H9 (cell line): ENCODE results near the gene NAB2. TPM values are rescaled to one million over a fixed set of nuclear protein-coding genes. Genes with fewer than 3 reads are reported as not detected.
A peak's percentile ranks its signal among the peaks of the same experiment; 100 is the strongest.

Experiments
- DNase-seq: peaks from one replicate; pipeline ENCODE4 v3.0.0-alpha.2; 2017
- H2AFZ ChIP-seq: one replicate; pipeline ENCODE4 v1.6.1; 2013; ENCODE audit warnings: mild to moderate bottlenecking, low read length, control low read depth, moderate library complexity
- H2AK5ac ChIP-seq: 2 replicates; pipeline ENCODE4 v1.6.1; 2013; ENCODE audit warnings: low read length, control low read depth, mixed read lengths; ENCODE audit not compliant: insufficient read length
- H2BK120ac ChIP-seq: one replicate; pipeline ENCODE4 v1.6.1; 2013; ENCODE audit warnings: low read depth, mild to moderate bottlenecking, low read length, control low read depth, inconsistent platforms; ENCODE audit not compliant: poor library complexity, severe bottlenecking
- H2BK12ac ChIP-seq: 2 replicates; pipeline ENCODE4 v1.6.1; 2013; ENCODE audit warnings: low read length, control low read depth, mixed read lengths, low read depth; ENCODE audit not compliant: insufficient read length
- H2BK15ac ChIP-seq: 2 replicates; pipeline ENCODE4 v1.6.1; 2013; ENCODE audit warnings: low read depth, low read length, control low read depth
- H2BK20ac ChIP-seq: one replicate; pipeline ENCODE4 v1.6.1; 2013; ENCODE audit warnings: low read depth, mild to moderate bottlenecking, low read length, control low read depth, inconsistent platforms; ENCODE audit not compliant: poor library complexity, severe bottlenecking
- H2BK5ac ChIP-seq: 2 replicates; pipeline ENCODE4 v1.6.1; 2013; ENCODE audit warnings: low read length, control low read depth, mixed read lengths; ENCODE audit not compliant: insufficient read length
- H3K14ac ChIP-seq: 2 replicates; pipeline ENCODE4 v1.6.1; 2013; ENCODE audit warnings: low read length, control low read depth; ENCODE audit not compliant: insufficient read depth
- H3K18ac ChIP-seq: 2 replicates; pipeline ENCODE4 v1.6.1; 2013; ENCODE audit warnings: low read depth, mild to moderate bottlenecking, mixed read lengths, low read length, control low read depth; ENCODE audit not compliant: insufficient read length
- H3K23ac ChIP-seq: 2 replicates; pipeline ENCODE4 v1.6.1; 2013; ENCODE audit warnings: low read length, control low read depth, mixed read lengths, low read depth; ENCODE audit not compliant: insufficient read length
- H3K23me2 ChIP-seq: 2 replicates; pipeline ENCODE4 v1.6.1; 2013; ENCODE audit warnings: low read depth, mild to moderate bottlenecking, mixed read lengths, low read length, control low read depth; ENCODE audit not compliant: insufficient read length, poor library complexity, severe bottlenecking
- H3K27ac ChIP-seq: 2 replicates; pipeline ENCODE4 v1.5.1; 2013; ENCODE audit warnings: low read length, control low read depth, mixed read lengths, low read depth; ENCODE audit not compliant: insufficient read length
- H3K27me3 ChIP-seq: 2 replicates; pipeline ENCODE4 v1.6.1; 2013; ENCODE audit warnings: low read length, control low read depth, inconsistent platforms; ENCODE audit not compliant: insufficient read depth
- H3K4ac ChIP-seq: 2 replicates; pipeline ENCODE4 v1.6.1; 2013; ENCODE audit warnings: low read depth, mild to moderate bottlenecking, control low read depth, inconsistent platforms, low read length, moderate library complexity
- H3K4me1 ChIP-seq: 2 replicates; pipeline ENCODE4 v1.6.1; 2013; ENCODE audit warnings: low read length, control low read depth, inconsistent platforms; ENCODE audit not compliant: insufficient read depth
- H3K4me2 ChIP-seq: 2 replicates; pipeline ENCODE4 v1.6.1; 2013; ENCODE audit warnings: low read length, control low read depth, mixed read lengths; ENCODE audit not compliant: insufficient read length, insufficient read depth
- H3K56ac ChIP-seq: 2 replicates; pipeline ENCODE4 v1.6.1; 2013; ENCODE audit warnings: low read depth, mild to moderate bottlenecking, mixed read lengths, low read length, control low read depth; ENCODE audit not compliant: insufficient read length
- H3K79me1 ChIP-seq: 2 replicates; pipeline ENCODE4 v1.6.1; 2013; ENCODE audit warnings: low read depth, mild to moderate bottlenecking, moderate library complexity, low read length, control low read depth, inconsistent platforms; ENCODE audit not compliant: insufficient read depth, poor library complexity, severe bottlenecking
- H3K79me2 ChIP-seq: 2 replicates; pipeline ENCODE4 v1.6.1; 2013; ENCODE audit warnings: low read length, control low read depth, inconsistent platforms; ENCODE audit not compliant: insufficient read depth
- H3K9ac ChIP-seq: 2 replicates; pipeline ENCODE4 v1.6.1; 2013; ENCODE audit warnings: low read length, control low read depth, mixed read lengths; ENCODE audit not compliant: insufficient read length; ENCODE audit errors: extremely low read depth
- H3K9me3 ChIP-seq: one replicate; pipeline ENCODE4 v1.6.1; 2013; ENCODE audit warnings: low read depth, low read length, inconsistent platforms; ENCODE audit not compliant: control insufficient read depth
- H3T11ph ChIP-seq: one replicate; pipeline ENCODE4 v1.6.1; 2013; ENCODE audit warnings: mild to moderate bottlenecking, low read length, control low read depth, inconsistent platforms
- H4K20me1 ChIP-seq: one replicate; pipeline ENCODE4 v1.6.1; 2013; ENCODE audit not compliant: control insufficient read depth, insufficient read length, insufficient read depth
- H4K5ac ChIP-seq: 2 replicates; pipeline ENCODE4 v1.6.1; 2013; ENCODE audit warnings: low read depth, mild to moderate bottlenecking, mixed read lengths, low read length, control low read depth; ENCODE audit not compliant: insufficient read length
- H4K8ac ChIP-seq: replicated peaks from 2 replicates; pipeline ENCODE4 v1.6.1; 2013; ENCODE audit warnings: low read length, control low read depth, mixed read lengths, low read depth; ENCODE audit not compliant: insufficient read length
- H4K91ac ChIP-seq: 2 replicates; pipeline ENCODE4 v1.6.1; 2013; ENCODE audit warnings: low read depth, mild to moderate bottlenecking, moderate library complexity, mixed read lengths, low read length, control low read depth; ENCODE audit not compliant: insufficient read length
- H3K27ac Mint-ChIP-seq, 3 experiments: 2 replicates in 2 of 3; 3 replicates in 1 of 3; pipeline ENCODE4 v1.8.0; 2020 to 2021; ENCODE audit warnings: mixed read lengths in 3 of 3, mild to moderate bottlenecking in 1 of 3, moderate library complexity in 1 of 3
- H3K27me3 Mint-ChIP-seq: 2 replicates; pipeline ENCODE4 v1.8.0; 2021; ENCODE audit warnings: low read depth, mild to moderate bottlenecking, moderate library complexity, mixed read lengths
- H3K36me3 Mint-ChIP-seq, 3 experiments: 2 replicates in 2 of 3; 3 replicates in 1 of 3; pipeline ENCODE4 v1.8.0; 2020 to 2021; ENCODE audit warnings: low read depth in 3 of 3, mixed read lengths in 3 of 3; ENCODE audit not compliant: insufficient read depth in 1 of 3
- H3K4me1 Mint-ChIP-seq, 2 experiments: 2 replicates each; pipeline ENCODE4 v1.8.0; 2020; ENCODE audit warnings: mixed read lengths in 2 of 2
- H3K4me3 Mint-ChIP-seq, 2 experiments: 2 replicates in 1 of 2; 3 replicates in 1 of 2; pipeline ENCODE4 v1.8.0; 2020 to 2021; ENCODE audit warnings: mild to moderate bottlenecking in 2 of 2, mixed read lengths in 2 of 2, moderate library complexity in 1 of 2
- H3K9me3 Mint-ChIP-seq, 2 experiments: 2 replicates in 1 of 2; 3 replicates in 1 of 2; pipeline ENCODE4 v1.8.0; 2020; ENCODE audit warnings: mild to moderate bottlenecking in 2 of 2, mixed read lengths in 2 of 2, moderate library complexity in 1 of 2
- CTCF ChIP-seq: fragments of 200-600 bp; sonication (generic); conservative IDR thresholded peaks from 3 replicates; pipeline ENCODE4 v1.8.0; 2021; ENCODE audit warnings: antibody characterized with exemption, mild to moderate bottlenecking
- WGBS: extraction: QIAGEN DNeasy Blood & Tissue Kit; methylation state at CpG from one replicate; pipeline ENCODE4 v1.1.7; 2013; ENCODE audit warnings: missing lambda C conversion rate, low lambda C conversion rate, mixed read lengths; ENCODE audit not compliant: insufficient read length; ENCODE audit errors: extremely low coverage; 5-methylcytosine and 5-hydroxymethylcytosine counted together
- long read RNA-seq: library from polyadenylated mRNA; unstranded; transcript quantifications from one replicate; pipeline ENCODE4 v2.0.0, GENCODE V29; 2020
- total RNA-seq: library from RNA; stranded (reverse); gene quantifications from 2 replicates; pipeline ENCODE4 v1.2.1, GENCODE V29; 2021

The NAB2 gene
- total RNA-seq = 67.8 and 68.1 TPM in 2 replicates
- long read RNA-seq, transcript NAB2-201 (7 exons, 2,711 nt) = major isoform, 70 of 147 reads
- long read RNA-seq, transcript NAB2-202 (6 exons, 2,318 nt) = minor isoform, 56 of 147 reads
- long read RNA-seq, partial matches to known transcripts = 10 of 147 reads
- long read RNA-seq, other reads (novel, unspliced or antisense) = 11 of 147 reads

GRCh38 chr12:57088354-57089270 lies at the start of gene NAB2:
Gene NAB2, plus strand, starts transcription at chr12:57089114. Its CDS starts 158 bp downstream, at chr12:57089272.
- Histone ChIP-seq H4K20me1 (no peaks in the 10 kb centered on the region), H3K4me1 (no peaks in the 10 kb centered on the region; the same call in 1 of the 2 replicates), H3K9ac (peak within 1 kb of the TSS; percentile 42), H3K4ac (no peak within 1 kb of the TSS), H3K14ac (peak within 1 kb of the TSS; percentile 7; the same call in 1 of the 2 replicates), H3K27ac (peak within 1 kb of the TSS; percentile 27), H4K91ac (no peak within 1 kb of the TSS), H3K23me2 (peaks cover 9% of the 10 kb centered on the region), H2AFZ (no peak within 1 kb of the TSS), H4K5ac (no peak within 1 kb of the TSS), H3K9me3 (no peaks in the 10 kb centered on the region), H4K8ac (no peak within 1 kb of the TSS), H2BK120ac (no peak within 1 kb of the TSS), H3K23ac (no peak within 1 kb of the TSS), H2BK5ac (no peak within 1 kb of the TSS), H2BK15ac (no peak within 1 kb of the TSS), H3T11ph (no peak within 1 kb of the TSS), H3K79me2 (no peaks in the 10 kb centered on the region; the same call in 1 of the 2 replicates), H3K18ac (peak within 1 kb of the TSS; percentile 8), H3K4me2 (peak within 1 kb of the TSS; percentile 63), H3K27me3 (no peaks in the 10 kb centered on the region), H2AK5ac (no peak within 1 kb of the TSS), H3K56ac (no peak within 1 kb of the TSS), H3K79me1 (no peaks in the 10 kb centered on the region), H2BK20ac (no peak within 1 kb of the TSS), H2BK12ac (no peak within 1 kb of the TSS)
- no CpG with 5 or more reads among the region's 91 CpGs for WGBS
- DNase-seq = peak; percentile 97
- peaks cover 46 to 53% of the 10 kb centered on the region in 2 experiments for H3K4me1 Mint-ChIP-seq
- no peaks in the 10 kb centered on the region for H3K27me3 Mint-ChIP-seq
- peaks cover 11 to 37% (median 30%) of the 10 kb centered on the region in 3 experiments for H3K36me3 Mint-ChIP-seq
- H3K27ac Mint-ChIP-seq = peak within 1 kb of the TSS; percentile 97 to 100 (median 98)
- H3K9me3 Mint-ChIP-seq = no peaks in the 10 kb centered on the region; a peak in 1 of 5 replicates
- TF ChIP-seq CTCF = no peak
- peak within 1 kb of the TSS; percentile 89 to 93 for H3K4me3 Mint-ChIP-seq
